Measurements from ENCODE around the gene CHD2.

- TF ChIP-seq REST (IDR thresholded peaks at IDR 0.05; ENCODE audit: insufficient read depth in 1 of 2, low read depth in 2 of 2, low read length in 2 of 2), result no peak
- TF ChIP-seq POLR2AphosphoS5 (IDR thresholded peaks at IDR 0.05; ENCODE audit: low read depth, low read length), result peak; percentile 93
Measured at GRCh38 chr15:92881802-92882696, 18.1 kb upstream of the CHD2 start.

Data from PFSK-1 (cell line).